ENCODE results near the gene ANKZF1.

ANKZF1 gene

GRCh38 chr2:219245148-219245898 lies 15.7 kb downstream of the ANKZF1 start, which contains the start of the genes GLB1L and STK16:
Gene GLB1L (minus strand): TSS chr2:219245444. CDS start chr2:219243573, 1,871 bp downstream.
Gene STK16 (plus strand): TSS chr2:219245479. CDS start chr2:219246000, 521 bp downstream.
- peak within 1 kb of the TSS; percentile 99 for H3K27ac ChIP-seq
- TF ChIP-seq CTCF (conservative IDR thresholded peaks at IDR 0.05): no peak

GRCh38 chr2:219245899-219246230 lies 16.3 kb downstream of the ANKZF1 start:
- no peak for TF ChIP-seq CTCF (conservative IDR thresholded peaks at IDR 0.05)
- H3K27ac ChIP-seq: peak overlapping the region; percentile 99

GRCh38 chr2:219246559-219246958 lies 17.0 kb downstream of the ANKZF1 start:
- peak overlapping the region; percentile 99 for H3K27ac ChIP-seq
- TF ChIP-seq CTCF (conservative IDR thresholded peaks at IDR 0.05): no peak

GRCh38 chr2:219247678-219248642 lies 18.4 kb downstream of the ANKZF1 start:
- peak overlapping the region; percentile 99 for H3K27ac ChIP-seq
- TF ChIP-seq CTCF (conservative IDR thresholded peaks at IDR 0.05): no peak

GRCh38 chr2:219248845-219249202 lies 19.2 kb downstream of the ANKZF1 start:
- peak overlapping the region; percentile 99 for H3K27ac ChIP-seq
- TF ChIP-seq CTCF (conservative IDR thresholded peaks at IDR 0.05): no peak

GRCh38 chr2:219249203-219249980 lies 19.8 kb downstream of the ANKZF1 start:
- no peak for TF ChIP-seq CTCF (conservative IDR thresholded peaks at IDR 0.05)

More at GRCh38 chr2:219249203-219249980, 19.8 kb downstream of the ANKZF1 start:
- peak overlapping the region; percentile 99 for H3K27ac ChIP-seq
